ENCODE results near the gene DDAH1. TPM values are rescaled to one million over a fixed set of nuclear protein-coding genes. Genes with fewer than 3 reads are reported as not detected.

The DDAH1 gene
- total RNA-seq, 1 donor from 2014 or later, result 5.4 TPM

DNA sequence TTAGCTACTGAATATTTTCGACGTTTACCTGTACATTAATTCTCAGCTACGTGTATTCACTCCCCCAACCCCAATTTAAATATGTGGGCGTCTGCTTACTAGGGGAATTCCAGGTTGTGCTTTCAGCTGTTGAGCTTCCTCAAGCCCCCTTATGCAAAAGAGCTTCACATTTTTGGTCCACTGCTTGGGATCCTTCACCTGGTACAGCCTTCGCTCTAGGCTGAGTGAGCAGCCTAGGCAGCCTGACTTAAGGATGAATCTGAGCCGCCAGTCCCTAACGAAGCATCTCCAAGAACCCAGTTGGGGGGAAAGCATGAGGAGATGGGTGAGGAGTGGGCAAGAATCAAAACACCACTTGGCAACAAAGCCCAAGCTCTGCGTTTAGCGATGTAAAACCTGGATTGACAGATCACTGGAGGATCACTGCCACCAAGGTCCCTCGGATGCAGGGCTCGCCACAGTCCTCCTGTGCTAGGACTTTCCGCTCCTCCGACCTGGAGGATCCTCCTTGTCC is 189.2 kb downstream of the DDAH1 start:
- Mint-ChIP-seq H3K27ac (ENCODE audit: unreplicated experiment) (peak overlapping the region; percentile 86), H3K4me3 (ENCODE audit: unreplicated experiment) (peak overlapping the region; percentile 88), H3K27me3 (ENCODE audit: unreplicated experiment) (peaks cover 1% of the 10 kb centered on the region), H3K36me3 (ENCODE audit: unreplicated experiment) (no peaks in the 10 kb centered on the region), H3K9me3 (ENCODE audit: unreplicated experiment) (peaks cover 2% of the 10 kb centered on the region), H3K4me1 (ENCODE audit: low read depth, unreplicated experiment) (peaks cover 12% of the 10 kb centered on the region)
- no peak for TF ChIP-seq CTCF (IDR thresholded peaks at IDR 0.05; ENCODE audit: partially characterized antibody, unreplicated experiment)
- DNase-seq, result no peak

GRCh38 chr1:85274969-85275453 is 189.9 kb downstream of the DDAH1 start:
- H3K4me1 Mint-ChIP-seq (ENCODE audit: low read depth, unreplicated experiment), result peaks cover 12% of the 10 kb centered on the region
- H3K9me3 Mint-ChIP-seq (ENCODE audit: unreplicated experiment), result peaks cover 2% of the 10 kb centered on the region
- no peak for DNase-seq
- peak overlapping the region; percentile 88 for H3K4me3 Mint-ChIP-seq (ENCODE audit: unreplicated experiment)
- peaks cover 1% of the 10 kb centered on the region for H3K27me3 Mint-ChIP-seq (ENCODE audit: unreplicated experiment)
- no peaks in the 10 kb centered on the region for H3K36me3 Mint-ChIP-seq (ENCODE audit: unreplicated experiment)
- no peak for TF ChIP-seq CTCF (IDR thresholded peaks at IDR 0.05; ENCODE audit: partially characterized antibody, unreplicated experiment)
- peak overlapping the region; percentile 86 for H3K27ac Mint-ChIP-seq (ENCODE audit: unreplicated experiment)

DNA sequence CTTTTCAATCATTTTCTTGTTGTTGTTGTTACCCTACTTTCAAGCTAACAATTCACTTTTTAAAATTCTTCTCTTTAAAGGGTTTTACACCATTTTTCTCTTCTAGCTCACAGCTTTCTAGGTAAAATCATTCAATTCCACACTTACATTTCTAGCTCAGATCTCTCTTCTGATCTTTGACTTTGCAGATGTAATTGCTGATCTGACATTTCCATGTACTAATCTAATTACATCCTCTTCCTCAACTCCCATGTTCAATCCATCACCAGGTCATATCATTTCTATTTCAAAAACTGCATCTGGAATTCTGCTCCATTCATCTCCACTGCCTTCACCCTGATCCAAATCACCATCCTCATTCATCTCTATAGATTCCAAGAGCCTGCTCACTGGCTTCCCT is 191.6 kb downstream of the DDAH1 start:
- H3K27me3 Mint-ChIP-seq (ENCODE audit: unreplicated experiment), result no peaks in the 10 kb centered on the region
- TF ChIP-seq CTCF (IDR thresholded peaks at IDR 0.05; ENCODE audit: partially characterized antibody, unreplicated experiment), result no peak
- H3K27ac Mint-ChIP-seq (ENCODE audit: unreplicated experiment), result no peak overlapping the region
- DNase-seq, result no peak
- peaks cover 12% of the 10 kb centered on the region for H3K4me1 Mint-ChIP-seq (ENCODE audit: low read depth, unreplicated experiment)
- H3K4me3 Mint-ChIP-seq (ENCODE audit: unreplicated experiment), result no peak overlapping the region
- no peaks in the 10 kb centered on the region for H3K36me3 Mint-ChIP-seq (ENCODE audit: unreplicated experiment)
- no peaks in the 10 kb centered on the region for H3K9me3 Mint-ChIP-seq (ENCODE audit: unreplicated experiment)

DNA sequence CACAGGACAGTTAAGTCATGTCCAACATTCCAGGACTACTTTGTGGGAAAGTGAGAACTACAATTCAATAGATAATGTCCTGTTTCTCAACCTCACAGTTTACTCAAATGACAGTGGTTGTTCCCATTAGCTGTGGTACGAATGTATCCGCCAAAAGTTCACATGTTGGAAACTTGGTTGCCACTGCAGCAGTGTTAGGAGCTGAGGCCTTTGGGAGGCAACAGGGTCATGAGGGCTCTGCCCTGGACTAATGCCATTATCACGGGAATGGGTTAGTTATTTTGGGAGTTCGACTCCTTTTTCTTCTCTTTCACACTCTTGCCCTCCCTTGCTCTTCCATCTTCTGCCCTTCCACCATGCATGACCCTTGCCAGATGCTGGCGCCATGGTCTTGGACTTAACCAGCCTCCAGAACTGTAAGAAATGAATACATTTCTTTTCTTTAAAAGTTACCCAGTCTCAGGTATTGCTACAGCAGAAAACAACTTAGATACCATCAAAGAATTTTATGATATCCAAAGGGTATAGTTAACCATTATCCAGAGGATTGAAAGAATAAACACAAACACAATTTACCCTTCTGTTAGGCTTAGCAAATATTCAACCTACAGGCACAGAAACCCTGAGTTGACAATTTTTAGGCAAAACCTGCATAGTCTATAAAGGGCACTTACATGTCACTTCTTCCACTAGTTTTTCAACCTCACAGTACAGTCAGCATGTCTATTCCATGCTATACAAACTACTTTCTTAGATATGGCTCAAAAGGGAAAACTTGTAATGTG is 196.0 kb downstream of the DDAH1 start:
- no peak for DNase-seq
- no peaks in the 10 kb centered on the region for H3K9me3 Mint-ChIP-seq (ENCODE audit: unreplicated experiment)
- no peaks in the 10 kb centered on the region for H3K27me3 Mint-ChIP-seq (ENCODE audit: unreplicated experiment)
- no peak overlapping the region for H3K27ac Mint-ChIP-seq (ENCODE audit: unreplicated experiment)
- no peaks in the 10 kb centered on the region for H3K36me3 Mint-ChIP-seq (ENCODE audit: unreplicated experiment)
- TF ChIP-seq CTCF (IDR thresholded peaks at IDR 0.05; ENCODE audit: partially characterized antibody, unreplicated experiment), result no peak
- no peak overlapping the region for H3K4me3 Mint-ChIP-seq (ENCODE audit: unreplicated experiment)
- no peaks in the 10 kb centered on the region for H3K4me1 Mint-ChIP-seq (ENCODE audit: low read depth, unreplicated experiment)

Other genes starting within 250 kb of the DDAH1 start
- gene C1orf52, start 205.5 kb downstream of the DDAH1 start, total RNA-seq (ENCODE audit: unreplicated experiment), result 53.7 TPM
- 21.9 TPM for gene BCL10, start 188.5 kb downstream of the DDAH1 start, total RNA-seq (ENCODE audit: unreplicated experiment)
- gene CCN1, start 115.6 kb upstream of the DDAH1 start, total RNA-seq (ENCODE audit: unreplicated experiment), result 1.8 TPM
- 10.9 TPM for gene ZNHIT6, start 243.3 kb upstream of the DDAH1 start, total RNA-seq (ENCODE audit: unreplicated experiment)